ENCODE data around the gene KICS2. TPM values are rescaled to one million over a fixed set of nuclear protein-coding genes. Genes with fewer than 3 reads are reported as not detected.

The KICS2 gene
- 5.4 TPM for total RNA-seq
- long read RNA-seq, full-length matches to known transcripts: 3 of 5 reads
- long read RNA-seq, partial matches to known transcripts: 0 of 5 reads
- long read RNA-seq, other reads (novel, unspliced or antisense): 2 of 5 reads

DNA sequence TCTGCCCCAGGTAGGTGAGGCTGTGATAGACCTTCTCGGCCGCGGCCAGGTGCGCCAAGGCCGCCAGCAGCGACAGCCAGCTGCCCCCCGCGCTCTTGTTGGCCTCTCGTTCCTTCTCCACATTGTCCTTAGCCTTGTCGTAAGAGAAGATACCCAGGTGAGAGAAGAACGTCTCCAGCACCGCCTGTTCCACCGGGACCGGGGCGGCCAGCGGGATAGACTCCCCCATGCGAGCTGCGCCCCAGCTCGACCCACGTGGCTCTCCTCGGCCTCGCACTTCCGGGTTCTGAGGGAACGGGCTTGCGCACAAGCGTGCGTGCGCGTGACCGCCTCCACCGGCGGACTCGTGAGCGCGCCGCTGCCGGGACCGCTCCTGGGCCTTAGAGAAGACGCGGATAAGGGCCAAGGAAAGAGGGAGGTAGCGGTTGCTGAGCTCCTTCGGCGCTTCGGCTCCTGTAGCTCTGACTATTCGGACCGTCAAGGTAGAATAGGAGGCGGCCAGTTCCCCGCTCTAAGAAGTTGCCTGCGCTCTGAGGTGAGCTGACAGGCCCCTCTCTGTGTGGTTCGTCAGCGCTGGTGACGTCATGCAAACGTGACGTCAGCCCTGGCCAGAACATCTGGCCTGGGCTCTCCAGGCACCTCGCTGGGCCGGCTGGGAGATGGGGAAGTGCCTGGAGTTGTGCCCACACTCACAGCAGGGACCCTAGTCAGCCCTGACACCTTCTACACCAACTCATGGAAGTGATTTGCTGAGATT is at the start of gene KICS2:
Gene KICS2 (minus strand): TSS at position 288 of the 757 bp plus-strand sequence. CDS start 59 bp downstream, at position 229.
- Histone ChIP-seq H3K9me3 (no peaks in the 10 kb centered on the region), H3K4me1 (peaks cover 8% of the 10 kb centered on the region), H3K4me3 (peak within 1 kb of the TSS; percentile 86), H3K36me3 (no peaks in the 10 kb centered on the region), H3K27ac (peak within 1 kb of the TSS; percentile 97), H3K27me3 (no peaks in the 10 kb centered on the region)
- peak; percentile 99 for ATAC-seq
- intact Hi-C loops (cut with DNase I): no loop called here
- peak; percentile 97 for DNase-seq
- TF ChIP-seq, protein P1, sequence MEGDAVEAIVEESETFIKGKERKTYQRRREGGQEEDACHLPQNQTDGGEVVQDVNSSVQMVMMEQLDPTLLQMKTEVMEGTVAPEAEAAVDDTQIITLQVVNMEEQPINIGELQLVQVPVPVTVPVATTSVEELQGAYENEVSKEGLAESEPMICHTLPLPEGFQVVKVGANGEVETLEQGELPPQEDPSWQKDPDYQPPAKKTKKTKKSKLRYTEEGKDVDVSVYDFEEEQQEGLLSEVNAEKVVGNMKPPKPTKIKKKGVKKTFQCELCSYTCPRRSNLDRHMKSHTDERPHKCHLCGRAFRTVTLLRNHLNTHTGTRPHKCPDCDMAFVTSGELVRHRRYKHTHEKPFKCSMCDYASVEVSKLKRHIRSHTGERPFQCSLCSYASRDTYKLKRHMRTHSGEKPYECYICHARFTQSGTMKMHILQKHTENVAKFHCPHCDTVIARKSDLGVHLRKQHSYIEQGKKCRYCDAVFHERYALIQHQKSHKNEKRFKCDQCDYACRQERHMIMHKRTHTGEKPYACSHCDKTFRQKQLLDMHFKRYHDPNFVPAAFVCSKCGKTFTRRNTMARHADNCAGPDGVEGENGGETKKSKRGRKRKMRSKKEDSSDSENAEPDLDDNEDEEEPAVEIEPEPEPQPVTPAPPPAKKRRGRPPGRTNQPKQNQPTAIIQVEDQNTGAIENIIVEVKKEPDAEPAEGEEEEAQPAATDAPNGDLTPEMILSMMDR (IDR thresholded peaks at IDR 0.05): peak; percentile 5

- TF ChIP-seq, protein P1 (IDR thresholded peaks at IDR 0.05): no peak
- no peaks in the 10 kb centered on the region for H3K4me1 ChIP-seq
- H3K36me3 ChIP-seq: no peaks in the 10 kb centered on the region
- intact Hi-C loops (cut with DNase I): no loop called here
- no peaks in the 10 kb centered on the region for H3K27me3 ChIP-seq
- DNase-seq (no peak), ATAC-seq (no peak)
- no peaks in the 10 kb centered on the region for H3K9me3 ChIP-seq
- H3K27ac ChIP-seq: no peak overlapping the region
- H3K4me3 ChIP-seq: no peak overlapping the region
Measured at GRCh38 chr12:64270411-64270810, 48.3 kb upstream of the KICS2 start.

- intact Hi-C loops (cut with DNase I): no loop called here
- no peak for ATAC-seq
- no peaks in the 10 kb centered on the region for H3K36me3 ChIP-seq
Measured at GRCh38 chr12:64269161-64269560, 47.1 kb upstream of the KICS2 start.

GRCh38 chr12:64268409-64268808 is 46.3 kb upstream of the KICS2 start:
- H3K27me3 ChIP-seq: no peaks in the 10 kb centered on the region
- H3K9me3 ChIP-seq: no peaks in the 10 kb centered on the region
- H3K4me1 ChIP-seq: no peaks in the 10 kb centered on the region
- H3K4me3 ChIP-seq: no peak overlapping the region
- TF ChIP-seq, protein P1 (IDR thresholded peaks at IDR 0.05): no peak
- intact Hi-C loops (cut with DNase I): no loop called here
- H3K36me3 ChIP-seq: no peaks in the 10 kb centered on the region
- ATAC-seq: no peak
- DNase-seq: no peak
- H3K27ac ChIP-seq: no peak overlapping the region

More at GRCh38 chr12:64269161-64269560, 47.1 kb upstream of the KICS2 start:
- Histone ChIP-seq H3K4me1 (no peaks in the 10 kb centered on the region), H3K27ac (no peak overlapping the region), H3K4me3 (no peak overlapping the region), H3K9me3 (no peaks in the 10 kb centered on the region), H3K27me3 (no peaks in the 10 kb centered on the region)
- TF ChIP-seq, protein P1 (IDR thresholded peaks at IDR 0.05): no peak
- no peak for DNase-seq

DNA sequence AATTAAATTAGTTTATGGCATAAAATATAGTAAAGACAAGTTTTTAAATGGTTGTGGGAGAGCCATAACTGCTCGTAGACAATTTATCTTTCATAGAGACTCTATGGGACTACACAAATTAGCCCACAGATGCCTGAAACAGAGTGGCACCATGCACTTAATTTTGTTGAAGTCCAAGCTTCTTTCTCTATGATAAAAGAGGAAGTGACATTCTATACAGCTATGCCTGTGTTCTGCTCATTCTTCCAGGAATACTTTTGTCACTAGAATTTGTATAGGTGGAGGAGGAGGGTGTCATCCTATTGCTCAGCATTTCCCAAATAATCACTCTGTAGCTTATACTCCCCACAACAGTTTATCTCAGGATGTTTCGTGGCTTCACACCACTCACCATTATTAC is 43.7 kb upstream of the KICS2 start:
- no peaks in the 10 kb centered on the region for H3K4me1 ChIP-seq
- H3K27ac ChIP-seq: no peak overlapping the region
- H3K36me3 ChIP-seq: no peaks in the 10 kb centered on the region
- H3K9me3 ChIP-seq: no peaks in the 10 kb centered on the region
- no peaks in the 10 kb centered on the region for H3K27me3 ChIP-seq
- intact Hi-C loops (cut with DNase I): no loop called here
- TF ChIP-seq, protein P1 (IDR thresholded peaks at IDR 0.05): no peak
- H3K4me3 ChIP-seq: no peak overlapping the region
- no peak for DNase-seq
- no peak for ATAC-seq

Data from upper lobe of right lung (tissue), 1 donor.